NCI-H1092 (cell line): ENCODE data around the gene OR6B1.

ENCODE experiments used
- DNase-seq: peaks from one replicate; lab custom pipeline; 2025; lab: John Stamatoyannopoulos, UW

The OR6B1 gene

DNA sequence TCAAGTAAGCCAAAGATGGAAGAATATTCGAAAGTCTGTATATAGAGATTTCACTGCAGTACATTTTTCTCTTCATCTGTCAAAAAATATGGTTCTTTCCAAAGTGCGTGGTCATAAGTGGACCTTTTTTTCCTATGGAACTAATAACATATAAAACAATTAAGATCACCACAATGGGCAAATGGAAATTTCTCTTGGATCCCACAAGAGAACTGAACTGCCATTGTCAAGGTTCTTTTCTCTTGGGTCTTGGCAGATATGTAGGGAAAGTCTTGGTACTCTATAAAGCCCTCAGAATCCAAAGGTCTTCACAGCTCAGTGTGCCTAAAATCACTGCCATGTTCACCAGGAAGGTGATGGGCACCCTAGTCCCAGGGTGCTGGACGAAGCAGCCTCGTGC is at the start of gene OR6B1:
OR6B1 (plus strand) TSS at position 301 of the 400 bp plus-strand sequence. CDS start 3,677 bp downstream, outside the sequence.
- DNase-seq = no peak

- DNase-seq = no peak
Observed at GRCh38 chr7:143953421-143953820, 46.7 kb upstream of the OR6B1 start.

DNA sequence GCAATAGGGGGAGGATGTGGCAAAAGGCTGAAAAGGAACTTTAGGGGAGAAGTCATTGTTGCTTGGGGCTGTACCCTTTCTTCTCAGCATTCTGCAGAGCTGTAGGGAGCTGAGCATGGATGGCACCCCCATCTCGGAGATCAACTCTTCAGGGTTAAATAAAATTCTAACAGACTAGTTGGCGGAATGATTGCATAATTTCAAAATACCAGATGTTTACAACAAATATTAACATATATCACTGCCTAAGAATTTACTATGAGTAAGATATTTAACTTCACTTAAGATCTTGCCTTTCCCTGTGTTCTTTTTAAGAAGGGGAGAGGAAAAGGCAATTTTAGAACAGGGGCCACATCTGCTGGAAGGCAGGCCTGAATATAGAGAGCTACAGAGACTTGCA is 46.0 kb upstream of the OR6B1 start:
- DNase-seq = no peak

DNA sequence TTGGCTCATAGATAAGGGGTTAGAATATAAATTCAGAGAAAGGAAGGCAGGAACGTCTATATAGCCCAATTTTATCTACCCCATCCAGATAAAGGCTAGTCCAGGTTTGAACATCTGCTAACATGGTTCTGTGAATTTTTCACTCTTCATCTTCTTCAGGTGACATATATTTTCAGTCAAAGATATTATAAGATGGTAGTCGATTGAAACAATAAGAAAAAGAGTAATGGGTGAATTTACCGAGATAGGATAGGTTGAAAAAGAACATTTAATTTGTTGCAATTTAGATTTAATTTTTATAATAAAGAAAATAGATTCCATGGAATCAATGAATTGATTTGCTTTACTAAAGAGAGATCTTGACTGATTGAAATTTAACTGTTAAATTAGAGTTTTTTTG is 45.6 kb upstream of the OR6B1 start, which contains the start of gene OR2F1:
OR2F1 (plus strand) TSS at position 301 of the 400 bp plus-strand sequence. CDS start 5,127 bp downstream, outside the sequence.
- DNase-seq = no peak

DNA sequence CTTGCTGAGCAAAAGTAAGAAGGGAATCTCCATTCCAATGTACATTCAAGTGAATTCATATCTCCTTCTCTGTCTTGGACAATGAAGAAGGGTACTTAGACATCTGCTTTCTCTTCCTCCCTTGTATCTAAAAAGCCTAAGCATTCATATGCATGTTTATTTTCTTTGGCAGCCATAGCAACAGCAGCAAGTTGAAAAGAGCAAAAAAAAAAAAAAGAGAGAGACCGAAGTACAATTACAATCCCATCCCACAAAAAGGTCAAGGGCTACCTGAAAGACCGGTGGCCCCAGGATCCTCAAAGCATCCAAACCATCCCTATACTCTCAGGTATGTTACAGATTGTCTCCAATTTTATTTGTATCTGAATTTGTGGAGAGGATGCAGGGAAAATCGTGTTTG is 41.3 kb upstream of the OR6B1 start:
- no peak for DNase-seq

DNA sequence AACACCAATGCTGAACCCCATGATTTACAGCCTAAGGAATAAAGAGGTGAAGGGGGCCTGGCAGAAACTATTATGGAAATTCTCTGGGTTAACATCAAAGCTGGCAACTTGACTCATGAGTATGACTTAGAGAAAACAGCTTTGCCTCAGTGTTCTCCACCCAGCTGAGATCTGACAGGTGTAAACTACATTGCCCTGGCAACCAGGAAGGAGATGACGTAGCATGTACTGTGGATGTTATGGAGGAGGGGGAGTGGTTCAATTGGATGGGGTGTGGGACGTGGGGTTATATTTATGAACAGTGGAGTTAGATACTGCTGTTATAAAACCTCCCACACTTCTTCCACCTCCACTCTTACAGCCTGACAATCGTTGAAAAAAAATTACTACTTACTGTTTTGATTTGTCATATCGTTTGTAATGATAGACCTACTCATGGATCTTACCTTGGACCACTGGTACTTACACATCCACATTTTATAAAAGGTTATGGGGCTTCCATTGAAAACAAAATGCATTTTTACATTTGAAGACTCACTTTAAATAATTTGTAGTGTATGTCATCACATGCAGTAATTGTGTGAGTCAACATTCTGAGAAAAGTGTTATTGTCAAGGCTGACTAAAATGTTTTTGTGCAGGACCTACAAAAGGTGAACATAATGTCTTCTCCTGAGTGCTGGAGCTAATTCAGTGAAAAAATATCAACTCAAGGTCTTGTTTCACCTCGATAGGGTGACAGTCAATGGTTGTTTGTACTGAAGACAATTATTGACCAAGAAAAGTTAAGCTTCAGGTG is 39.1 kb upstream of the OR6B1 start:
- no peak for DNase-seq

GRCh38 chr7:143965280-143965679 is 34.8 kb upstream of the OR6B1 start:
- no peak for DNase-seq

DNA sequence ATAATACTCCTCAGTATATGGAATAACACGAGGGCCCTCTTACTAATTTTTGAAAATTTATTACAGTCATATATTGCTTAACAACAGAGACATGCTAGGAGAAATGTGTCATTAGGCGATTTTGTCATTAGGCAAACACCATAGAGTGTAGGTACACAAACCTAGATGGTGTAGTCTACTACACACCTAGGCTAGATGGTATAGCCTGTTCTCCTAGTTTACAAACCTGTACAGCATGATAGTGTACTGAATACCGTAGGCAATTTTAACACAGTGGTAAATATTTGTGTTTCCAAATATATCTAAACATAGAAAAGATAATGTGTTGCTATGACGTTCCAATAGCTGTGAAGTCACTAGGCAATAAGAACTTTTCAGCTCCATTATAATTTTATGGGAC is 32.7 kb upstream of the OR6B1 start:
- DNase-seq = no peak

DNA sequence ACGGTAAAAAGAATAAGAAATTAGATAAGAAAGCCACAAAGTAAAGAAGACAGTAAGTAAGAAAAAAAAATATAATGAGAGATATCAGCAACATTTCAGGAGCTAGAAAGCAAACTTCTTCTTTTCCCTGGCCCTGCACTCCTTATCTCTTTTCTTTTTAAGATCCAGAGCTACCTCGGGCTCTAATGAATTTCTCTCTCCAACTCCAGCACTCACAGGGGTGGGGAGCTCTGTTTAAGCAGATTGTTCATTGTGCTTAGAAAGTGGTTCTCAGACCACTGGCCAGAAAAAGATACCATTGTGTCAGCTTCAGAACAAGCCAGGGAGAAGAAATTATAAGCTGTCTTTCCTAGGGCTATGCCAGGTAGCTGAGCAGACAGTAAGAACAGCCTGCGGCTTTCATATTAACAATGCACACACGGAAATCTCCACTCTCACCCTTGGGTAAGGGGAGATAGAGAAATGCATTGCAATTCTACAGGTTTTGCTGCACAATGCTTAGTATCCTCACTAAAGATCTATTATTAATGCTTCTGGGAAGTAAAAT is 26.2 kb upstream of the OR6B1 start:
- DNase-seq = no peak

GRCh38 chr7:143974459-143974858 is 25.7 kb upstream of the OR6B1 start:
- DNase-seq = no peak

DNA sequence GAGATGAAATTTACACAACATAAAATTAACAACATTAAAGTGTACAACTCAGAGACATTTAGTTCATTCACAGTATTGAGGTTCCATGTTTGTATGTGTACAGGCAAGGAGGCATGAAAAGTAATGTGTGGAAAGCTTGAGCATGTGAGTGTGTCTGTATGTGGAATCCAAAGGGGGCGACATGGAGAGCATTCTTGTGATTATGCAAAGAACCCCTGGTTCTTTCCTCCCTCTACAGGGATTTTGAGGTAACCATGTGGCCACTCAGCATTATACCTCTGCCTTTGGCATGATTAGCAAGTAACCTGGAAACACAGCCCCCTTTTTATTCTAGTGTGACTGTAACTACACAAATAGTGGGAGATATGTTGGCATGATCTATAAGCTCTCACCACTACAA is 24.5 kb upstream of the OR6B1 start:
- no peak for DNase-seq

GRCh38 chr7:143978585-143978984 is 21.5 kb upstream of the OR6B1 start:
- DNase-seq = no peak

- no peak for DNase-seq
Observed at GRCh38 chr7:143979359-143979758, 20.8 kb upstream of the OR6B1 start.

DNA sequence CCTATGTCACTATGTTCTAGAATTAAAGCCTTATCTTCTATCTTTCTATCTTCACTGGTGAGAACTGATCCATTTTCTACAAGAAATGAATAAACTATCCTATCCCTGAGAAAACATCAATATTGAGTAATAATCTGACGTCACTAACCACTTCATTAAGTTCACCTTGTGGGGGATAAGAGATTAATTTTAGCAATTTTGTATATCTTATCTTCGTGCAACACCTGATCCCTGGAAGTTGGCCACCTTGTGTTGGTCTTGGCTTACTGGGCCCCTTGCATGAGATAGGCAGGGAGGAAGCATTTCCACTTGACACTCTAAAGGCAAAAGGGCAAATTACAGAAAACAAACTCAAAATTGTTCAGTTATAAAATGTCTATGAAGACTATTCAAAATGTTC is 20.1 kb upstream of the OR6B1 start:
- DNase-seq = no peak

DNA sequence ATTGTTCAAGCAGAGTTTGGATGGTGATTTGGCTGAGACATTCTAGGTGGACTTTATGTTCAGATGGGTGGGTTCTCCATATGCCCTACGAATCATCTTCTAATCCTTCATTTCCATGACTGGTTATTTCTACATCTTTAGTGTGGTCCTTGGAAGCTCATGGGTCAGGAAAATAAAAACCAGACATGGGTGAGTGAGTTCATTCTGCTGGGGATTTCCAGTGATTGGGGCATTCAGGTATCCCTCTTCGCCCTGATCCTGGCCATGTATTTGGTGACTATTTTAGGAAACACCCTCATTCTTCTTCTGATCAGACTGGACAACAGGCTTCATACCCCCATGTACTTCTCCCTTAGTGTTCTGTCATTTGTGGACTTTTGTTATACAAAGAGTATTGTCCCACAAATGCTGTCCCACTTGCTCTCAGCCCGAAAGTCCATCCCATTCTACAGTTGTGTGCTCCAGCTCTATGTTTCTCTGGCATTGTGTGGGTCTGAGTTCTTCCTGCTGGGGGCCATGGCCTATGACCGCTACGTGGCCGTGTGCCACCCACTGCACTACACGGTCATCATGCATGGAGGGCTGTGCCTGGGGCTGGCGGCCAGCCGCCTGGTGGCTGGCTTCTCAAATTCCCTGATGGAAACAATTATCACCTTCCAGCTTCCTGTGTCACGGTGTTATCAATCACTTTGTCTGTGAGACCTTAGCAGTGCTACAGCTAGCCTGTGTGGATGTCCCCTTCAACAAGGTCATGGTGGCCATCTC is 19.2 kb upstream of the OR6B1 start:
- no peak for DNase-seq

GRCh38 chr7:143983960-143984359 is 16.2 kb upstream of the OR6B1 start:
- no peak for DNase-seq

DNA sequence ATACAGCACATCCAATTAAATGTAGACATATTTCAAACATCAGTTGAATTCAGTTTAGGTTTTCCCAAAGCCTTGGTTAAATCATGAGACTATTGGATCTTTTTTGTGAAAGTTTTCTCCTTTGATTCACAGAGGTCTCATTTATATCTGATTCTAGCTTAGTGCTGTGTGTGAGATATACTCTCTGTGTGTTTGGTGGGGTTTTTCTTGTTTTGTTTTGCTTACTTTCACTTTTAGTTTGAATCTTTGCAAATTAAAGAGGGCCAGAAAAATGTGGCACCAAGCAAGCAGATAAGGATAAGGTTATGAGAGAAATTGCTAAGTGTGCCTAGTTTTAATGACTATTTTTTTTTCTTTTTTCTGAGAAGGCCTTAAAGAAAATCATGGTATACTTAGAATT is 12.6 kb upstream of the OR6B1 start:
- DNase-seq = no peak

GRCh38 chr7:143988976-143989745 is 11.0 kb upstream of the OR6B1 start:
- DNase-seq = no peak

GRCh38 chr7:143992670-143993069 is 7.5 kb upstream of the OR6B1 start:
- no peak for DNase-seq

GRCh38 chr7:143993924-143994323 is 6.2 kb upstream of the OR6B1 start:
- no peak for DNase-seq

GRCh38 chr7:144001543-144001942 is 1.4 kb downstream of the OR6B1 start:
- DNase-seq = no peak

GRCh38 chr7:144004703-144005102 is 4.6 kb downstream of the OR6B1 start:
- DNase-seq = no peak
